ENCODE results near the gene TIMP2. TPM values are rescaled to one million over a fixed set of nuclear protein-coding genes. Genes with fewer than 3 reads are reported as not detected.

TIMP2 gene
- total and polyA plus RNA-seq, 2 of the 13 experiments (the other 11 are each of a cell fraction or from before 2014, with no cell fraction given) = 3.8 to 8.5 TPM

- no peak overlapping the region for H2AFZ ChIP-seq (ENCODE audit: low read length)
- ATAC-seq = no peak
- WGBS (ENCODE audit: low lambda C conversion rate) = 48% methylated on average over 28 of the region's 29 CpGs
- in situ Hi-C loops (cut with HindIII; ENCODE audit: extremely low pct_ligation_motif_present, low pct_unique_long_range_greater_than_20kb) = no loop called here
- FAIRE-seq = no peak
- DNase-seq (ENCODE audit: low spot score) = no peak
- H3K36me3 ChIP-seq (replicated peaks in 1 of 2; ENCODE audit: control insufficient read depth in 1 of 2, insufficient read depth in 2 of 2, low read length in 2 of 2) = no peaks in the 10 kb centered on the region
- CTCF ChIA-PET (ENCODE audit: low intra/inter-chr PET ratio, low total read pairs) = no interaction called here
- no peak overlapping the region for H3K4me3 ChIP-seq (replicated peaks in 1 of 3; ENCODE audit: insufficient read depth in 1 of 3, low read depth in 2 of 3, low read length in 3 of 3)
- peaks cover 5 to 44% of the 10 kb centered on the region in 2 experiments; a peak in 4 of 5 replicates for H3K27me3 ChIP-seq (ENCODE audit: control insufficient read depth in 1 of 2, insufficient read depth in 2 of 2, low read length in 2 of 2)
- POLR2A ChIA-PET = interaction anchor here (0.5 to 3.4 kb wide), 3 partner anchors 8 to 73 kb away, joined by 5 to 20 read pairs (median 19); partner anchors contain the start of gene LGALS3BP
- no peaks in the 10 kb centered on the region for H3K79me2 ChIP-seq (ENCODE audit: insufficient read depth, low read length)
- intact Hi-C loops (cut with micrococcal nuclease; ENCODE audit: unreplicated experiment) = no loop called here
- peaks cover 18% of the 10 kb centered on the region for H3K9me3 ChIP-seq (ENCODE audit: low read length)
- no TSS peak for BruUV-seq (replicated peaks)
- peaks cover 28% of the 10 kb centered on the region for H3K4me1 ChIP-seq (ENCODE audit: insufficient read depth, low read length)
- no peak overlapping the region for H3K4me2 ChIP-seq (ENCODE audit: low read depth, low read length)
- TF ChIP-seq ZNF720 (CRISPR knock-in tag; IDR thresholded peaks at IDR 0.05) (no peak), MYC (CRISPR knock-in tag; IDR thresholded peaks at IDR 0.05; ENCODE audit: borderline replicate concordance) (no peak), MAX (IDR thresholded peaks at IDR 0.05) (peak; percentile 9; the same call in 1 of the 2 replicates), ZNF296 (CRISPR knock-in tag; conservative IDR thresholded peaks at IDR 0.05) (no peak), ZNF121 (CRISPR knock-in tag; IDR thresholded peaks at IDR 0.05) (peak; percentile 50; the same call in 1 of the 2 replicates), ZNF672 (CRISPR knock-in tag; IDR thresholded peaks at IDR 0.05) (no peak), SMYD3 (CRISPR knock-in tag; IDR thresholded peaks at IDR 0.05) (no peak), NFIB (CRISPR knock-in tag; IDR thresholded peaks at IDR 0.05; ENCODE audit: borderline replicate concordance) (no peak), RFX1 (IDR thresholded peaks at IDR 0.05) (peak; percentile 46; the same call in 1 of the 2 replicates), PITX1 (CRISPR knock-in tag; IDR thresholded peaks at IDR 0.05) (no peak), FOXO4 (CRISPR knock-in tag; conservative IDR thresholded peaks at IDR 0.05) (0 out of 2 replicates have a peak, but pooled peaks have one; percentile 23), MTERF4 (CRISPR knock-in tag; IDR thresholded peaks at IDR 0.05) (no peak), HOXA3 (CRISPR knock-in tag; IDR thresholded peaks at IDR 0.05) (no peak), ZNF768 (CRISPR knock-in tag; IDR thresholded peaks at IDR 0.05) (peak; percentile 97), ZNF737 (CRISPR knock-in tag; IDR thresholded peaks at IDR 0.05; ENCODE audit: borderline replicate concordance) (no peak), HOXA7 (CRISPR knock-in tag; IDR thresholded peaks at IDR 0.05) (no peak)
- H3K27ac ChIP-seq (ENCODE audit: extremely low read length, insufficient read depth, low read length) = no peak overlapping the region
- H3K9ac ChIP-seq (ENCODE audit: insufficient read depth, low read depth, low read length) = no peak overlapping the region
- no peaks in the 10 kb centered on the region for H4K20me1 ChIP-seq (ENCODE audit: insufficient read depth, low read length)
These were observed 28.5 kb upstream of the TIMP2 start for GRCh38 chr17:78953356-78954350.
